ENCODE data around the gene PORCN.

Gene PORCN

GRCh38 chrX:48476919-48477318, 31.9 kb upstream of the PORCN start:
- DNase-seq, result no peak

GRCh38 chrX:48477960-48478755, 30.6 kb upstream of the PORCN start:
- DNase-seq, result no peak

DNA sequence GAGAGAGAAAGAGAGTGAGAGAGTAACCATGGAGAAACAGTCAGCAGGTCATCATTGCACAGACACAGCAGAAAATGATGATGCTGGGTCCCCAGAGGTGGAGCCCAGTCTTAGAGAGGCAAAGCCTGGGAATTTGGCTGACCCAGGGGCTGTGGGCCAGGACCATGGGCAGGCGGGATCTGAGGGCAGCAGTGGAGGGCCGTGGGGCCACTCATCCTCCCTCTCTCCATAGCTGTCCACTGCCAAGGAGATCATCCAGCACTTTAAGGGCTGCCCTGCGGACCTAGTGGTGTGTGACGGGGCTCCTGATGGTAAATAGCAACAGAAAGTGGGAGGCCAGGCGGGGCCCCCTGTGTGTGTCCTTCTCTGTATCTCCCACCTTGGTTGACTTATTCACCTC, 30.0 kb upstream of the PORCN start:
- DNase-seq, result no peak

DNA sequence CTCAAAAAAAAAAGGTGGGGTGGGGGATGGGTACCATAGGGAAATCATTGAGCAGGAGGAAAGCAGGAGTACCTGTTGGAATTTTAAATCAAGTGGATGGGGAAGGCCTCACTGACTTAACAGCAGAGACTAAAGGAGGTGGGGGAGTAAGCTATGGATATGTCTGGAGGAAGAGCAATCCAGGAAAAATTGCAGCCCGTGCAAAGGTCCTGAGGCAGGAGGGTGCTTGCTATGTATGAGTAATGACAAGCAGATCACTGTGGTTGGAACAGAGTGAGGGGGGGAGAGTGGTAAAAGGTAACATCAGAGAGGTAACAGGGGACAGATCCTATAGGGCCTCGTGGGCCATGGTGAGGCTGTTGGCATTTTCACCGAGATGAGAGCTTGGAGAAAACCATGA, 28.6 kb upstream of the PORCN start:
- DNase-seq, result no peak

- no peak for DNase-seq
Measured at GRCh38 chrX:48480583-48480982, 28.2 kb upstream of the PORCN start.

DNA sequence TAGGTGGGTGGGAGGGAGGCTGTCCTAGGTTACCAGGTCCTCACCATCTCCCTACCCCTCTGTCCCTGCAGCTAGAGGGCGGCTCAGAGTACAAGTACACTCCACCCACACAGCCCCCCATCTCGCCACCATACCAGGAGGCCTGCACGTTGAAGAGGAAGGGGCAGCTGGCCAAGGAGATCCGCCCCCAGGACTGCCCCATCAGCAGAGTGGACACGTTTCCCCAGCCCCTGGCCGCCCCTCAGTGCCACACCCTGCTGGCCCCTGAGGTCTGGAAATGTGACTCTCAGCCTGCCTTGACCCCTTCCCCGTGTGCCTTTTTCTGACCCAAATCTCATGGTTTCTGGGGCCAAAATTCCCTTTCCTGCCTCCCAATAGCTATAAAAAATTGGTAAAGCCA, 26.3 kb upstream of the PORCN start:
- DNase-seq, result no peak

DNA sequence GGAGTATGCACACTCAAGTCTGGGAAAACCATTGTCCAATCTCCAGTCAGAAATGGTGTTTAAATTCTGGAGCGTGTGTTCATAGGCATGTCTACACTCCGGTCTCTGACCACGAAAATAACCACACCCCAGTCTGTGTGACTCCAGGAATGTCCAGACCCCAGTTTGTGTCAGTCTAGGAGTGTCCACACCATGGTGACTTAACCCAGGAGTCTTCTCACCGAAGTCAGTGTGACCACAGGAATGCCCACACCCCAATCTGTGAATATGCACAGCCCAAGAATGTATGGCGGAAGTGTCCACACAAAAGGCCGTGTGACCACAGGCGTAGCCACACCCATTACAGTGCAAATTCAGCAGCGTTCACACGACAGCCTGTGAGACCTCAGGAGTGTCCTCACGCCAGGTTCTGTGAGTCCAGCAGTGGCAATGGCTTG, 21.4 kb upstream of the PORCN start:
- peak; percentile 31 to 52 (median 38) for DNase-seq

- no peak for DNase-seq
Measured at GRCh38 chrX:48488034-48488433, 20.8 kb upstream of the PORCN start.

GRCh38 chrX:48489296-48489695, 19.5 kb upstream of the PORCN start:
- no peak for DNase-seq

DNA sequence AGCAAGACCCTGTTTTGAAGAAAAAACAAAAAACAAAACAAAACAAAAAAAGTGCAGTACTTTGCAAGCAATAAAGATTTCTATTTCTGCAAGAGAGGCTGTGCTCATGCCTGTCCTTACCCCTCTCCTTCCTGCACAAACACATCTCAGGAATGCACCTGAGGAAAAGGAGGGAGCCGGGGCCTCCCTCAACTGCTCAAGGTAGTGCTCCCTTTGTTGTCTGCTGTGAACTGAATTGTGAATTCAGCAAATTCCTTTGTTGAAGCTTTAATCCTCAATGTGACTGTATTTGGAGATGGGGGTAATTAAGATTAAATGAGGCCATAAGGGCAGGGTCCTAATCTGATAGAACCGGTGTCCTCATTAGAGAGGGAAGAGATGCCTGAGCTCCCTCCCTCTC, 18.9 kb upstream of the PORCN start:
- DNase-seq, result no peak

DNA sequence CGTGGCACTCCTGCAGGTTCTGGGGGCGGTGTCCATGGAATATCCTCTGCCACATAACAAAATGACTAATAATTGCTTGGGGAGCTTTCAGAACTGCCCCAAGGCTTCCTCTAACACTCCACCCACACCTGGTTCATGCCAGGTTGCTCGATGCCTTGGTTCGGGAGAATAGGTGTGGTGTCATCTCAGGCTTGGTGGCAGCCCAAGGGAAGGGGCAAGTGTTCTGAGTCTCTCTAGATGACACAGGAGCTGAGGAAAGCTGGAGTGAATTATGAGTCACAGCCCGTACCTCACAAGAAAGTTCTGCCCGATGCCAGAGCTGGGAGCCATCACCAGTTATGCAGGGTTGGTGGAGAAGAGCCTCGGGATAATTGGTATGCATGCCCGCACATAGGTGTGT, 18.1 kb upstream of the PORCN start:
- no peak for DNase-seq

DNA sequence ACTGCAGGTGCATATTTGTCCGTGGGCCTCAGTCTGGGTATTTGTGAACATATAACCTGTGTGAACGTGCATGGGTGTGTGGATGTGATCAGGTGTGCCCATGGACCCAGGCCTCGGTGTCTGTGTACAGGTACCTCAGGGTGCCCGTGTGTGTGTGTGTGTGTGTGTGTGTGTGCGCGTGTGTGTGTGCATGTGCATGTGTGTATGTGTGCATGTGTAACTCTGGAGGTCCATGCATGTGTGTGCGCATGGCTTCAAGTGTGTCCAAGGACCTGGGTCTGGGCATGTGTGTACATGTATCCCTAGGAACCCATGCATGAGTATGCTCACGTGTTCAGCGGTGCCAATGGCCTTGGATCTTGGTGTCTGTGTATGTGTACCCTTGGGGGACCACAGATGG, 17.0 kb upstream of the PORCN start:
- no peak for DNase-seq

- DNase-seq, result peak; percentile 78 to 81 (median 79)
Measured at GRCh38 chrX:48492293-48492910, 16.4 kb upstream of the PORCN start.

DNA sequence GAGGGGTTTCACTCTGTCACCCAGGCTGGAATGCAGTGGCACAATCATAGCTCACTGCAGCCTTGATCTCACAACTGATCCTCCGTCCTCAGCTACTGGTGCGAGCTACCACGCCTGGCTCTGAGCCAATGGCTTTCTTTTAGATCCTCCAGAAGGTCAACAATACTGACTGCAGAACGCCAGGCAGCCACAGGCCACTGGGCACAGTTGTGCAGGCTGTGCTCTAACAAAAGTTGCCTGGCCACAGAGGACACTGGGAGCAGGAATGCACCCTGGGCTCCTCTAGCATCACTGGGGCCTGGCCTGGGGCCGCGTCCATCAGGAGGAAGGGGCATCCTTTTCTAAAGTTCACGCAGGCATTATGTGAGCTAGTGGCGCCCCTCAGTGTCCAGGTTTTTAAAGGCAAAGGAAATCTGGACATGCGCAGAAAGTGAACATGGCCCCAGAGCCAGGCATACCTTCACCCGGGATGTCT, 14.9 kb upstream of the PORCN start:
- DNase-seq, result peak; percentile 25 to 47 (median 39)

DNA sequence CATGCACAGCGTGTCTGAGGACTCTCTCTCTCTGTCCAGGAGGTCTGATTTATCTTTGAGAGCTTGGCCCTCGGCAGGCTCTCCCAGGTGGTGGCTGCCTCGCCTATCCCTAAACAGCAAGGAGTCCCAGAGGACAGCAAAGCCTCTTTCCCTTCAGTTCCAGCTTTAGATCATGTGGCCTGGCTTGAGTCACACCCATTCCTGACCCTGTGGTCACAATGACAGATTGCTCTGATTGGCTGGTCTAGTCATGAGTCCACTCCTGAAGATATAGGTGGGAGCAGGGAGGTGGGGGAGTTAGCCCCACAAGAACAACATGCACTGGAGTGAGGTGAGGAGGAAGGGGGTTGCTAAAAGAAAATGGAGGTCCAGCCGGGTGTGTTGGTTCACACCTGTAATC, 12.1 kb upstream of the PORCN start:
- DNase-seq, result no peak

DNA sequence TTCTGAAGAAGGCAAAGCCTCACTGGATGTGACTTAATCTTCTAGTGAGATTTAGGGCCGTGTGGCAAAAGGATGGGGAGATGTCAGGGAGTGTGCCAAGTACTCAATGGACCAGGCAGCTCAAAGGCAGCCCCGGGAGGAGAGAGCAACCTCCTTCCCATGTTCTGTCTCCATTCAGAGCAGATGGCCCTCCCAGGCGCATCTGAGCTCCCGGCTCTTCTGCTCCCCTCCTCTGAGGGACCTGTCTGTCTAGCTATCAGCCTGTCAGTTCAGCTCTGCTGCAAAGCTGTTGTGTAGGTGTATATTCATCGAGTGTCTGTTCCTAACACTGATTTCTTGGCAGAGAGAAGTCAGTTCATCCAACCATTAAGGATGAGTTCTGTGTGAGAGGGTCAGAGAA, 10.9 kb upstream of the PORCN start:
- no peak for DNase-seq

DNA sequence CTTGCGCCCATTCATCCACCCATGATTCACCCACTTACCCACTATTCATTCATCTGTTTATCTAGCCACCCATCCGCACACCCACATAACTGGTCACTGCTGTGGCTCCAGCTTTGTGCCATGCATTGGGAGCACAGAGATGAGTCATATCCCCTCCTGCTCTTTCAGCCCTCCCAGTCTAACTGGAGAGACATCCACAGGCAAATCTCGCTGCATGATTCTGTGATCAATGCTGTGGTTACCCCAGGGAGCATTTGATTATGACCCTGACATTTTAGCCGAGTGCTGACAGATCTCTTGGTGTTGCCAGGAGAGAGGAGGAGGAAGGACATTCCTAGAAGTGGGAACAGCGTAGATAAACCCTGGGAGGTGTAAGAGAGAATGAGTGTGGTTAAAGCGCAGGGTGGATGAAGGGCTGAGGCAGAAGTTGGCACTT, 10.4 kb upstream of the PORCN start:
- peak; percentile 64 to 71 (median 66) for DNase-seq

DNA sequence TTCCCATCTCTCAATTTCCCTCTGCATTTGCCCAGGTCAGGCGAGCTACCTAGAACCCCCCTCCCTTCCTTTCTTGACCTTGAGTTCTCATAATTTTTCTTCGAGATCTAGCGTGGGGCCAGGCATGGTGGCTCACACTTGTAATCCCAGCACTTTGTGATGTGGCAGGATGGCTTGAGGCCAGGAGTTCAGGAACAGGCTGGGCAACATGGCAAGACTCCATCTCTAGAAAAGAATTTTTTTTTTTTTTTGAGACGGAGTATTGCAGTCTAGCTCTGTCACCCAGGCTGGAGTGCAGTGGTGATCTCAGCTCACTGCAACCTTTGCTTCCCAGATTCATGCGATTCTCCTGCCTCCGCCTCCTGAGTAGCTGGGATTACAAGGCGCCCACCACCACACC, 4.5 kb upstream of the PORCN start:
- no peak for DNase-seq

DNA sequence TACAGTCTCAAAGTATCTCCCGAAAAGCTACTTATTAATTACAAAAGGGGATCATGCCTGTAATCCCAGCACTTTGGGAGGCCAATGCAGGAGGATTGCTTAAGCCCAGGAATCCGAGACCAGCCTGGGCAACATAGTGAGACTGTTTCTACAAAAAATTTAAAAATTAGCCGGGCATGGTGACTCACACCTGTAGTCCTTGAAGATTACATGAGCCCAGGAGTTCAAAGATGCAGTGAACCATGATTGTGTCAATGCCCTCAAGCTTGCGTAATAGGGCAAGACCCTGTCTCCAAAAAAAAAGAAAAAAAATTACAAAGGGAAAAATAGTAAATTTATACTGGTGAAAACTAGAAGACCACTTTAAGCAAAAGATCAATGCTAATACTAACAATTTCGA, 3.3 kb upstream of the PORCN start:
- DNase-seq, result no peak

DNA sequence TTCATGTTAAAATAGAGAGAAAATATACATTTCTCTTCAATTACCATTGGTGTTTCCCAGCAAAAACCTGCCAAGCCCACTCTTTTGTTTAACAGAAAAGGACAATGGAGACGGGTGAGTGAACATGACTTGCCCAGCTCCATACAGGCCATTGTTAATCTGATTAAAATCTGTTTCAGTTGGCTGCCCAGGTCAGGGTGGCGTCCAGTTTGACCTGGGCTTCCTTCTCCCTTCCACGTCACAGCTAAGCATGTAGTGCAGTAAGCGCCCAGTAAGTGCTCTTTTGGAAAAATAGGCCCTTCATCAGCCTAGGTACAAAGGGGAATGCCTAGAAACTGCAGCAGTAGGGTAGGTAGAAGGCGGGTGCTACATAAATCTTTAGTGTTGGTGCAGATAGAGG, 1.5 kb upstream of the PORCN start:
- DNase-seq, result no peak

GRCh38 chrX:48509245-48509590, 426 bp downstream of the PORCN start:
- DNase-seq, result no peak

DNA sequence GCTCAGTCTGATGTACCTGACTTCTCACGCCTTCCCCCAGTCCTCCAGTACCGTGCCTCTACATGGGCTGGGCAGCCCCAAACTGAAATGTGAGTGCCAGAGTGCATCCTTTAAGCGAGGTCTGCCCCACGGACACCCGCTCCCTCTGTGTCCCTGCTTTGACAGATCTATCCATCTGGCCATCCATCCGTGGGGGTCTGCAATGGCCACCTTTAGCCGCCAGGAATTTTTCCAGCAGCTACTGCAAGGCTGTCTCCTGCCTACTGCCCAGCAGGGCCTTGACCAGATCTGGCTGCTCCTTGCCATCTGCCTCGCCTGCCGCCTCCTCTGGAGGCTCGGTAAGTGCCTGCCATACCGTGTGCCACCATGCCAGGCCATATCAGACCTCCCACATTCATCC, 827 bp downstream of the PORCN start:
- DNase-seq, result no peak

GRCh38 chrX:48511560-48511959, 2.8 kb downstream of the PORCN start:
- peak in 2 of 3 donors; percentile 17 to 35 for DNase-seq

GRCh38 chrX:48512371-48512935, 3.7 kb downstream of the PORCN start:
- no peak for DNase-seq

Measured in suppressor macrophage treated with lipopolysaccharide for 1 hour (primary cell).